GM23338 (cell line): Measurements from ENCODE around the gene ATP13A2. TPM values are rescaled to one million over a fixed set of nuclear protein-coding genes. Genes with fewer than 3 reads are reported as not detected.

Source experiments
- ATAC-seq: fragments of 200-7000 bp; cut with Tn5 transposase; 3 replicates; pipeline ENCODE4 v1.9.1; 2020
- DNase-seq: peaks from one replicate; pipeline ENCODE4 v3.0.0-alpha.2; 2015; ENCODE audit warnings: low spot score
- H2AFZ ChIP-seq: fragments of 200-600 bp; sonication (generic); 2 replicates; pipeline ENCODE4 v1.8.0; 2016; ENCODE audit warnings: antibody characterized with exemption, mild to moderate bottlenecking, moderate library complexity
- H3F3A ChIP-seq: fragments of 200-600 bp; sonication (generic); replicated peaks from 2 replicates; pipeline ENCODE4 v1.8.0; 2017; ENCODE audit warnings: antibody characterized with exemption, mixed run types, low read depth
- H3K27ac ChIP-seq: fragments of 200-600 bp; sonication (generic); 2 replicates; pipeline ENCODE4 v1.6.1; 2016; ENCODE audit warnings: low read depth
- H3K27me3 ChIP-seq: fragments of 200-600 bp; sonication (generic); 2 replicates; pipeline ENCODE4 v1.8.0; 2016; ENCODE audit warnings: mild to moderate bottlenecking, mixed run types, moderate library complexity; ENCODE audit not compliant: insufficient read depth
- H3K36me3 ChIP-seq: fragments of 200-600 bp; sonication (generic); 2 replicates; pipeline ENCODE4 v1.8.0; 2016; ENCODE audit warnings: mild to moderate bottlenecking; ENCODE audit not compliant: insufficient read depth
- H3K4me1 ChIP-seq: fragments of 200-600 bp; sonication (generic); 2 replicates; pipeline ENCODE4 v1.8.0; 2016; ENCODE audit warnings: mild to moderate bottlenecking, moderate library complexity; ENCODE audit not compliant: insufficient read depth
- H3K4me2 ChIP-seq: fragments of 200-600 bp; sonication (generic); 2 replicates; pipeline ENCODE4 v1.7.1; 2017; ENCODE audit warnings: mixed run types
- H3K4me3 ChIP-seq: fragments of 200-600 bp; sonication (generic); 2 replicates; pipeline ENCODE4 v1.6.1; 2016; ENCODE audit warnings: mixed run types
- H3K79me2 ChIP-seq: fragments of 200-600 bp; sonication (generic); replicated peaks from 2 replicates; pipeline ENCODE4 v1.8.0; 2017; ENCODE audit warnings: mild to moderate bottlenecking; ENCODE audit not compliant: insufficient read depth
- H3K9me2 ChIP-seq: fragments of 200-600 bp; sonication (generic); 2 replicates; pipeline ENCODE4 v1.8.0; 2017; ENCODE audit not compliant: insufficient read depth
- H4K20me1 ChIP-seq: fragments of 200-600 bp; sonication (generic); replicated peaks from 2 replicates; pipeline ENCODE4 v1.8.0; 2017; ENCODE audit warnings: mild to moderate bottlenecking; ENCODE audit not compliant: insufficient read depth
- H3K27ac Mint-ChIP-seq: 2 replicates; pipeline ENCODE4 v1.8.0; 2020; ENCODE audit warnings: inconsistent platforms, mild to moderate bottlenecking, moderate library complexity, mixed read lengths
- H3K27me3 Mint-ChIP-seq: 3 replicates; pipeline ENCODE4 v1.8.0; 2022; ENCODE audit warnings: low read depth, mild to moderate bottlenecking, moderate library complexity, mixed read lengths, inconsistent platforms; ENCODE audit not compliant: insufficient read depth, poor library complexity
- H3K36me3 Mint-ChIP-seq: 3 replicates; pipeline ENCODE4 v1.8.0; 2021; ENCODE audit warnings: low read depth, mild to moderate bottlenecking, inconsistent platforms, moderate library complexity, mixed read lengths
- H3K4me1 Mint-ChIP-seq: 3 replicates; pipeline ENCODE4 v1.8.0; 2020; ENCODE audit warnings: mild to moderate bottlenecking, inconsistent platforms, mixed read lengths
- H3K4me3 Mint-ChIP-seq: 3 replicates; pipeline ENCODE4 v1.8.0; 2021; ENCODE audit warnings: moderate library complexity, mild to moderate bottlenecking, inconsistent platforms, mixed read lengths
- H3K9me3 Mint-ChIP-seq: 3 replicates; pipeline ENCODE4 v1.8.0; 2020; ENCODE audit warnings: moderate library complexity, mild to moderate bottlenecking, inconsistent platforms, mixed read lengths
- CREB1 ChIP-seq: fragments of 250-450 bp; sonication (Bioruptor Pico); IDR thresholded peaks from 2 replicates; pipeline ENCODE4 v1.5.0; 2020; ENCODE audit warnings: low read depth, mild to moderate bottlenecking, moderate library complexity
- EZH2 ChIP-seq: fragments of 200-600 bp; sonication (generic); IDR thresholded peaks from one replicate; pipeline ENCODE4 v1.8.0; 2017; ENCODE audit warnings: antibody characterized with exemption, mild to moderate bottlenecking, low read depth; ENCODE audit not compliant: unreplicated experiment
- EZH2phosphoT487 ChIP-seq: fragments of 200-600 bp; sonication (generic); IDR thresholded peaks from one replicate; pipeline ENCODE4 v1.8.1; 2018; ENCODE audit warnings: antibody characterized with exemption; ENCODE audit not compliant: unreplicated experiment
- JUNB ChIP-seq: IDR thresholded peaks from one replicate; pipeline ENCODE4 v1.6.1; 2016; ENCODE audit warnings: antibody characterized with exemption; ENCODE audit not compliant: unreplicated experiment
- NANOG ChIP-seq: IDR thresholded peaks from 2 replicates; pipeline ENCODE4 v1.6.1; 2016; ENCODE audit warnings: antibody characterized with exemption, borderline replicate concordance
- POLR2AphosphoS5 ChIP-seq: IDR thresholded peaks from 2 replicates; pipeline ENCODE4 v1.6.1; 2016; ENCODE audit warnings: antibody characterized with exemption, low read depth
- STAT1 ChIP-seq: IDR thresholded peaks from one replicate; pipeline ENCODE4 v1.6.1; 2016; ENCODE audit warnings: antibody characterized with exemption; ENCODE audit not compliant: unreplicated experiment
- ZNF114 ChIP-seq: fragments of 250-450 bp; sonication (Bioruptor Pico); IDR thresholded peaks from 2 replicates; pipeline ENCODE4 v1.5.0; 2020; ENCODE audit warnings: mild to moderate bottlenecking, moderate library complexity
- ZNF331 ChIP-seq: fragments of 250-450 bp; sonication (Bioruptor Pico); IDR thresholded peaks from 2 replicates; pipeline ENCODE4 v1.5.0; 2020; ENCODE audit warnings: low read depth, mild to moderate bottlenecking, moderate library complexity
- polyA plus RNA-seq: library from polyadenylated mRNA; unstranded; fragments of >200 nt; fragmentation: Nextera tagmentation; extraction: Ambion mirVana; gene quantifications from 2 replicates; pipeline ENCODE4 v1.2.1, GENCODE V29; 2016
- total RNA-seq: library from RNA; depleted of rRNA; stranded (reverse); fragments of >200 nt; shearing (Covaris generic); gene quantifications from 2 replicates; pipeline ENCODE4 v1.2.3, GENCODE V29; 2014
- TF ChIP-seq, protein P1 (sequence below): IDR thresholded peaks from one replicate; pipeline ENCODE4 v1.6.1; 2018; ENCODE audit warnings: antibody characterized with exemption; ENCODE audit not compliant: unreplicated experiment
- TF ChIP-seq, protein P2 (sequence below): IDR thresholded peaks from 2 replicates; pipeline ENCODE4 v1.6.1; 2016; ENCODE audit warnings: antibody characterized with exemption
- TF ChIP-seq, protein P3 (sequence below), 2 experiments: fragments of 200-600 bp in 1 of 2; sonication (generic) in 1 of 2; conservative IDR thresholded peaks; 2 replicates each; pipeline versions ENCODE4 v1.5.1 to v1.6.1; 2016 to 2017; ENCODE audit warnings: antibody characterized with exemption in 2 of 2, low read depth in 2 of 2, mild to moderate bottlenecking in 2 of 2, moderate library complexity in 1 of 2
- TF ChIP-seq, protein P4 (sequence below): fragments of 250-450 bp; sonication (Bioruptor Pico); IDR thresholded peaks from 2 replicates; pipeline ENCODE4 v1.5.0; 2020; ENCODE audit warnings: mild to moderate bottlenecking, moderate library complexity

ATP13A2 gene
- total and polyA plus RNA-seq, 2 experiments from 2014 or later = 30.1 to 87.7 TPM

DNA sequence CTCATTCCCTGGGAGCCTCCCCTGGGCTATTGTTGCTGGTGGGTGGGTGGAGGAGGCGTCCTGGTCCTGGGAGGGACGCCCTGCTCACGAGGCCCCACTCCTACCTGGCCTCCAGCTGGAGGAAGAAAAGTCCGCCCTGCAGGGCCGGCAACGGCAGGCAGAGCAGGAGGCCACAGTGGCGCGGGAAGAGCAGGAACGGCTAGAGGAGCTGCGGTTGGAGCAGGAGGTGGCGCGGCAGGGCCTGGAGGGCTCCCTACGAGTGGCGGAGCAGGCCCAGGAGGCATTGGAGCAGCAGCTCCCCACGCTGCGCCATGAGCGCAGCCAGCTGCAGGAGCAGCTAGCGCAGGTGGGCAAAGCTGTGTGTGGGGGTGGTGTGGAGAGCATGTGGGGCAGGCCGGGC is 65.1 kb downstream of the ATP13A2 start:
- peaks cover 58% of the 10 kb centered on the region for H3K36me3 Mint-ChIP-seq
- H3K4me1 ChIP-seq = no peaks in the 10 kb centered on the region
- H3K27ac ChIP-seq = 0 out of 2 replicates have a peak overlapping the region, but pooled peaks have one; percentile 26
- H3K4me3 Mint-ChIP-seq = no peak overlapping the region
- H4K20me1 ChIP-seq = peaks cover 11% of the 10 kb centered on the region
- H2AFZ ChIP-seq = no peak overlapping the region
- H3K27me3 Mint-ChIP-seq = peaks cover 9% of the 10 kb centered on the region
- H3K9me3 Mint-ChIP-seq = no peaks in the 10 kb centered on the region
- peaks cover 27% of the 10 kb centered on the region; the same call in 1 of the 2 replicates for H3F3A ChIP-seq
- TF ChIP-seq NANOG (no peak), CREB1 (CRISPR knock-in tag) (no peak), POLR2AphosphoS5 (no peak), EZH2 (no peak), ZNF114 (no peak), STAT1 (no peak), EZH2phosphoT487 (no peak), ZNF331 (CRISPR knock-in tag) (no peak), JUNB (no peak)
- TF ChIP-seq, protein P1, sequence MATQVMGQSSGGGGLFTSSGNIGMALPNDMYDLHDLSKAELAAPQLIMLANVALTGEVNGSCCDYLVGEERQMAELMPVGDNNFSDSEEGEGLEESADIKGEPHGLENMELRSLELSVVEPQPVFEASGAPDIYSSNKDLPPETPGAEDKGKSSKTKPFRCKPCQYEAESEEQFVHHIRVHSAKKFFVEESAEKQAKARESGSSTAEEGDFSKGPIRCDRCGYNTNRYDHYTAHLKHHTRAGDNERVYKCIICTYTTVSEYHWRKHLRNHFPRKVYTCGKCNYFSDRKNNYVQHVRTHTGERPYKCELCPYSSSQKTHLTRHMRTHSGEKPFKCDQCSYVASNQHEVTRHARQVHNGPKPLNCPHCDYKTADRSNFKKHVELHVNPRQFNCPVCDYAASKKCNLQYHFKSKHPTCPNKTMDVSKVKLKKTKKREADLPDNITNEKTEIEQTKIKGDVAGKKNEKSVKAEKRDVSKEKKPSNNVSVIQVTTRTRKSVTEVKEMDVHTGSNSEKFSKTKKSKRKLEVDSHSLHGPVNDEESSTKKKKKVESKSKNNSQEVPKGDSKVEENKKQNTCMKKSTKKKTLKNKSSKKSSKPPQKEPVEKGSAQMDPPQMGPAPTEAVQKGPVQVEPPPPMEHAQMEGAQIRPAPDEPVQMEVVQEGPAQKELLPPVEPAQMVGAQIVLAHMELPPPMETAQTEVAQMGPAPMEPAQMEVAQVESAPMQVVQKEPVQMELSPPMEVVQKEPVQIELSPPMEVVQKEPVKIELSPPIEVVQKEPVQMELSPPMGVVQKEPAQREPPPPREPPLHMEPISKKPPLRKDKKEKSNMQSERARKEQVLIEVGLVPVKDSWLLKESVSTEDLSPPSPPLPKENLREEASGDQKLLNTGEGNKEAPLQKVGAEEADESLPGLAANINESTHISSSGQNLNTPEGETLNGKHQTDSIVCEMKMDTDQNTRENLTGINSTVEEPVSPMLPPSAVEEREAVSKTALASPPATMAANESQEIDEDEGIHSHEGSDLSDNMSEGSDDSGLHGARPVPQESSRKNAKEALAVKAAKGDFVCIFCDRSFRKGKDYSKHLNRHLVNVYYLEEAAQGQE = no peak
- TF ChIP-seq, protein P2, sequence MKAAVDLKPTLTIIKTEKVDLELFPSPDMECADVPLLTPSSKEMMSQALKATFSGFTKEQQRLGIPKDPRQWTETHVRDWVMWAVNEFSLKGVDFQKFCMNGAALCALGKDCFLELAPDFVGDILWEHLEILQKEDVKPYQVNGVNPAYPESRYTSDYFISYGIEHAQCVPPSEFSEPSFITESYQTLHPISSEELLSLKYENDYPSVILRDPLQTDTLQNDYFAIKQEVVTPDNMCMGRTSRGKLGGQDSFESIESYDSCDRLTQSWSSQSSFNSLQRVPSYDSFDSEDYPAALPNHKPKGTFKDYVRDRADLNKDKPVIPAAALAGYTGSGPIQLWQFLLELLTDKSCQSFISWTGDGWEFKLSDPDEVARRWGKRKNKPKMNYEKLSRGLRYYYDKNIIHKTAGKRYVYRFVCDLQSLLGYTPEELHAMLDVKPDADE = no peak
- TF ChIP-seq, protein P3, sequence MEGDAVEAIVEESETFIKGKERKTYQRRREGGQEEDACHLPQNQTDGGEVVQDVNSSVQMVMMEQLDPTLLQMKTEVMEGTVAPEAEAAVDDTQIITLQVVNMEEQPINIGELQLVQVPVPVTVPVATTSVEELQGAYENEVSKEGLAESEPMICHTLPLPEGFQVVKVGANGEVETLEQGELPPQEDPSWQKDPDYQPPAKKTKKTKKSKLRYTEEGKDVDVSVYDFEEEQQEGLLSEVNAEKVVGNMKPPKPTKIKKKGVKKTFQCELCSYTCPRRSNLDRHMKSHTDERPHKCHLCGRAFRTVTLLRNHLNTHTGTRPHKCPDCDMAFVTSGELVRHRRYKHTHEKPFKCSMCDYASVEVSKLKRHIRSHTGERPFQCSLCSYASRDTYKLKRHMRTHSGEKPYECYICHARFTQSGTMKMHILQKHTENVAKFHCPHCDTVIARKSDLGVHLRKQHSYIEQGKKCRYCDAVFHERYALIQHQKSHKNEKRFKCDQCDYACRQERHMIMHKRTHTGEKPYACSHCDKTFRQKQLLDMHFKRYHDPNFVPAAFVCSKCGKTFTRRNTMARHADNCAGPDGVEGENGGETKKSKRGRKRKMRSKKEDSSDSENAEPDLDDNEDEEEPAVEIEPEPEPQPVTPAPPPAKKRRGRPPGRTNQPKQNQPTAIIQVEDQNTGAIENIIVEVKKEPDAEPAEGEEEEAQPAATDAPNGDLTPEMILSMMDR (conservative IDR thresholded peaks at IDR 0.05; ENCODE audit: low read depth in 2 of 2) = no peak
- TF ChIP-seq, protein P4, sequence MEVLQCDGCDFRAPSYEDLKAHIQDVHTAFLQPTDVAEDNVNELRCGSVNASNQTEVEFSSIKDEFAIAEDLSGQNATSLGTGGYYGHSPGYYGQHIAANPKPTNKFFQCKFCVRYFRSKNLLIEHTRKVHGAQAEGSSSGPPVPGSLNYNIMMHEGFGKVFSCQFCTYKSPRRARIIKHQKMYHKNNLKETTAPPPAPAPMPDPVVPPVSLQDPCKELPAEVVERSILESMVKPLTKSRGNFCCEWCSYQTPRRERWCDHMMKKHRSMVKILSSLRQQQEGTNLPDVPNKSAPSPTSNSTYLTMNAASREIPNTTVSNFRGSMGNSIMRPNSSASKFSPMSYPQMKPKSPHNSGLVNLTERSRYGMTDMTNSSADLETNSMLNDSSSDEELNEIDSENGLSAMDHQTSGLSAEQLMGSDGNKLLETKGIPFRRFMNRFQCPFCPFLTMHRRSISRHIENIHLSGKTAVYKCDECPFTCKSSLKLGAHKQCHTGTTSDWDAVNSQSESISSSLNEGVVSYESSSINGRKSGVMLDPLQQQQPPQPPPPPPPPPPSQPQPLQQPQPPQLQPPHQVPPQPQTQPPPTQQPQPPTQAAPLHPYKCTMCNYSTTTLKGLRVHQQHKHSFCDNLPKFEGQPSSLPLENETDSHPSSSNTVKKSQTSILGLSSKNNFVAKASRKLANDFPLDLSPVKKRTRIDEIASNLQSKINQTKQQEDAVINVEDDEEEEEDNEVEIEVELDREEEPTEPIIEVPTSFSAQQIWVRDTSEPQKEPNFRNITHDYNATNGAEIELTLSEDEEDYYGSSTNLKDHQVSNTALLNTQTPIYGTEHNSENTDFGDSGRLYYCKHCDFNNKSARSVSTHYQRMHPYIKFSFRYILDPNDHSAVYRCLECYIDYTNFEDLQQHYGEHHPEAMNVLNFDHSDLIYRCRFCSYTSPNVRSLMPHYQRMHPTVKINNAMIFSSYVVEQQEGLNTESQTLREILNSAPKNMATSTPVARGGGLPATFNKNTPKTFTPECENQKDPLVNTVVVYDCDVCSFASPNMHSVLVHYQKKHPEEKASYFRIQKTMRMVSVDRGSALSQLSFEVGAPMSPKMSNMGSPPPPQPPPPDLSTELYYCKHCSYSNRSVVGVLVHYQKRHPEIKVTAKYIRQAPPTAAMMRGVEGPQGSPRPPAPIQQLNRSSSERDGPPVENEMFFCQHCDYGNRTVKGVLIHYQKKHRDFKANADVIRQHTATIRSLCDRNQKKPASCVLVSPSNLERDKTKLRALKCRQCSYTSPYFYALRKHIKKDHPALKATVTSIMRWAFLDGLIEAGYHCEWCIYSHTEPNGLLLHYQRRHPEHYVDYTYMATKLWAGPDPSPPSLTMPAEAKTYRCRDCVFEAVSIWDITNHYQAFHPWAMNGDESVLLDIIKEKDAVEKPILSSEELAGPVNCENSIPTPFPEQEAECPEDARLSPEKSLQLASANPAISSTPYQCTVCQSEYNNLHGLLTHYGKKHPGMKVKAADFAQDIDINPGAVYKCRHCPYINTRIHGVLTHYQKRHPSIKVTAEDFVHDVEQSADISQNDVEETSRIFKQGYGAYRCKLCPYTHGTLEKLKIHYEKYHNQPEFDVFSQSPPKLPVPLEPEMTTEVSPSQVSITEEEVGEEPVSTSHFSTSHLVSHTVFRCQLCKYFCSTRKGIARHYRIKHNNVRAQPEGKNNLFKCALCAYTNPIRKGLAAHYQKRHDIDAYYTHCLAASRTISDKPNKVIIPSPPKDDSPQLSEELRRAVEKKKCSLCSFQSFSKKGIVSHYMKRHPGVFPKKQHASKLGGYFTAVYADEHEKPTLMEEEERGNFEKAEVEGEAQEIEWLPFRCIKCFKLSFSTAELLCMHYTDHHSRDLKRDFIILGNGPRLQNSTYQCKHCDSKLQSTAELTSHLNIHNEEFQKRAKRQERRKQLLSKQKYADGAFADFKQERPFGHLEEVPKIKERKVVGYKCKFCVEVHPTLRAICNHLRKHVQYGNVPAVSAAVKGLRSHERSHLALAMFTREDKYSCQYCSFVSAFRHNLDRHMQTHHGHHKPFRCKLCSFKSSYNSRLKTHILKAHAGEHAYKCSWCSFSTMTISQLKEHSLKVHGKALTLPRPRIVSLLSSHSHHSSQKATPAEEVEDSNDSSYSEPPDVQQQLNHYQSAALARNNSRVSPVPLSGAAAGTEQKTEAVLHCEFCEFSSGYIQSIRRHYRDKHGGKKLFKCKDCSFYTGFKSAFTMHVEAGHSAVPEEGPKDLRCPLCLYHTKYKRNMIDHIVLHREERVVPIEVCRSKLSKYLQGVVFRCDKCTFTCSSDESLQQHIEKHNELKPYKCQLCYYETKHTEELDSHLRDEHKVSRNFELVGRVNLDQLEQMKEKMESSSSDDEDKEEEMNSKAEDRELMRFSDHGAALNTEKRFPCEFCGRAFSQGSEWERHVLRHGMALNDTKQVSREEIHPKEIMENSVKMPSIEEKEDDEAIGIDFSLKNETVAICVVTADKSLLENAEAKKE = no peak
- H3K27ac Mint-ChIP-seq = no peak overlapping the region
- H3K27me3 ChIP-seq = no peaks in the 10 kb centered on the region
- peaks cover 28% of the 10 kb centered on the region for H3K36me3 ChIP-seq
- DNase-seq (no peak), ATAC-seq (no peak; the same call in 2 of the 3 replicates)
- H3K9me2 ChIP-seq = no peaks in the 10 kb centered on the region
- no peaks in the 10 kb centered on the region for H3K79me2 ChIP-seq
- H3K4me1 Mint-ChIP-seq = no peaks in the 10 kb centered on the region
- H3K4me3 ChIP-seq = no peak overlapping the region
- H3K4me2 ChIP-seq = no peak overlapping the region
